Loucy (cell line): Measurements from ENCODE around the gene CGREF1.

ENCODE experiments used
- CTCF ChIP-seq: fragments of 200-600 bp; sonication (generic); conservative IDR thresholded peaks from 2 replicates; pipeline ENCODE4 v1.5.1; 2014; ENCODE audit warnings: mild to moderate bottlenecking, antibody characterized with exemption, low read length
- EZH2phosphoT487 ChIP-seq: fragments of 200-600 bp; IDR thresholded peaks from 2 replicates; pipeline ENCODE4 v1.6.1; 2018; ENCODE audit warnings: antibody characterized with exemption, mild to moderate bottlenecking, moderate library complexity, borderline replicate concordance

GRCh38 chr2:27080603-27080936, 38.4 kb downstream of the CGREF1 start:
- TF ChIP-seq CTCF (no peak), EZH2phosphoT487 (no peak)
